ENCODE data around the gene NR2E1.

DNA sequence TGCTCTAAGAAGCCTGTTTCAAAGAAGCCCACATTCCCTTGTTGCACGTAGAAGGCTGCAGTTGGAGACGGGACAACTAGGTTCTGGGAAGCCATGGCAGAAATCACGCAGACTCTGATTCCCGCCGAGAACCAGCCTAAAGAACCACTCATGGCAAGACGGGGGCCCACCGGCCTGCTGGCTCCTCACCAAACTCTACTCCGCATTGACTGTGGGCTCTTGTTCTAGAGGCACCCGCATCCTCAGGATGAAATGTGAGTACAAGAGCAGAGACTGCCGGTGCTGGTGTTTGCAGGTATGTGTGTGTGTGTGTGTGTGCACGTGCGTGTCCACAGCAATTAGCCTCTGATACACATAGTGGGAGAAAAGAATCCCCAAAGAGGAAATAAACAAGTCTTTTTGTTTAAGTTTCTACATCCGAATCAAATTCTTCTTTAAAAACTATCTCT is 42.3 kb upstream of the NR2E1 start:
- TF ChIP-seq, protein P1, sequence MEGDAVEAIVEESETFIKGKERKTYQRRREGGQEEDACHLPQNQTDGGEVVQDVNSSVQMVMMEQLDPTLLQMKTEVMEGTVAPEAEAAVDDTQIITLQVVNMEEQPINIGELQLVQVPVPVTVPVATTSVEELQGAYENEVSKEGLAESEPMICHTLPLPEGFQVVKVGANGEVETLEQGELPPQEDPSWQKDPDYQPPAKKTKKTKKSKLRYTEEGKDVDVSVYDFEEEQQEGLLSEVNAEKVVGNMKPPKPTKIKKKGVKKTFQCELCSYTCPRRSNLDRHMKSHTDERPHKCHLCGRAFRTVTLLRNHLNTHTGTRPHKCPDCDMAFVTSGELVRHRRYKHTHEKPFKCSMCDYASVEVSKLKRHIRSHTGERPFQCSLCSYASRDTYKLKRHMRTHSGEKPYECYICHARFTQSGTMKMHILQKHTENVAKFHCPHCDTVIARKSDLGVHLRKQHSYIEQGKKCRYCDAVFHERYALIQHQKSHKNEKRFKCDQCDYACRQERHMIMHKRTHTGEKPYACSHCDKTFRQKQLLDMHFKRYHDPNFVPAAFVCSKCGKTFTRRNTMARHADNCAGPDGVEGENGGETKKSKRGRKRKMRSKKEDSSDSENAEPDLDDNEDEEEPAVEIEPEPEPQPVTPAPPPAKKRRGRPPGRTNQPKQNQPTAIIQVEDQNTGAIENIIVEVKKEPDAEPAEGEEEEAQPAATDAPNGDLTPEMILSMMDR (IDR thresholded peaks at IDR 0.05; ENCODE audit: low read length) = no peak
- TF ChIP-seq EZH2 (IDR thresholded peaks at IDR 0.05; ENCODE audit: borderline replicate concordance, low read length) = no peak

Measured in OCI-LY1 (cell line).